Right lobe of liver (tissue), 4 donors: ENCODE data around the gene SSTR5.

Experiments used
- POLR2A ChIP-seq: fragments of 450-650 bp; IDR thresholded peaks from one replicate; pipeline ENCODE4 v1.6.1; 2017; ENCODE audit warnings: antibody characterized with exemption, mild to moderate bottlenecking
- TF ChIP-seq, protein P1 (sequence below), 4 donors: fragments of 200-600 bp in 3 of 4; fragments of 450-650 bp in 1 of 4; IDR thresholded peaks; one replicate each; pipeline versions ENCODE4 v1.5.1 to v1.8.0; 2016 to 2022; ENCODE audit warnings: antibody characterized with exemption in 4 of 4, mild to moderate bottlenecking in 2 of 4
- donor health status: DM: no; HTN: no; CAD: no.
- donor health status: DM: no; HTN: no; CAD: no.
- donor health status: DM: no; HTN: yes; CAD: no.

DNA sequence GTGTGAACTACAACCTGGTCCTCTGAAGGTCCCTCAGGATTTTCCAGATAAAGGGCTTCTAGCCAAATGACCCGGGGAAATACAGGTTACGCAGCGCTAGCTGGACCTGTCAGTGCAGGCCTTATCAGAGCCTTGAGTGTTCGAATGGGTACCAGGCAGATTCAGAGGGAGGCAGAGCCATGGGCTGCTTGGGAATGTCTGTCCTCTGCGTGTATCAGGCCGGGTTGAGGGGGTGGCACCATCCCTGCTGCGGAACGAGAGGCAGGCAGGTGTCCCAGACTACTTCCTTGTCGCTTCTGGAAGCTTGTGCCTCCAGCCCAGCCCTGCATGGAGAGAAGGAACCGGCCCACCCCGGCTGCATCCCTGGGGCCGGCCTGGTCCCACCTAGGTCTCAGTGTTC lies 33.6 kb upstream of the SSTR5 start:
- TF ChIP-seq POLR2A: no peak
- TF ChIP-seq, protein P1, sequence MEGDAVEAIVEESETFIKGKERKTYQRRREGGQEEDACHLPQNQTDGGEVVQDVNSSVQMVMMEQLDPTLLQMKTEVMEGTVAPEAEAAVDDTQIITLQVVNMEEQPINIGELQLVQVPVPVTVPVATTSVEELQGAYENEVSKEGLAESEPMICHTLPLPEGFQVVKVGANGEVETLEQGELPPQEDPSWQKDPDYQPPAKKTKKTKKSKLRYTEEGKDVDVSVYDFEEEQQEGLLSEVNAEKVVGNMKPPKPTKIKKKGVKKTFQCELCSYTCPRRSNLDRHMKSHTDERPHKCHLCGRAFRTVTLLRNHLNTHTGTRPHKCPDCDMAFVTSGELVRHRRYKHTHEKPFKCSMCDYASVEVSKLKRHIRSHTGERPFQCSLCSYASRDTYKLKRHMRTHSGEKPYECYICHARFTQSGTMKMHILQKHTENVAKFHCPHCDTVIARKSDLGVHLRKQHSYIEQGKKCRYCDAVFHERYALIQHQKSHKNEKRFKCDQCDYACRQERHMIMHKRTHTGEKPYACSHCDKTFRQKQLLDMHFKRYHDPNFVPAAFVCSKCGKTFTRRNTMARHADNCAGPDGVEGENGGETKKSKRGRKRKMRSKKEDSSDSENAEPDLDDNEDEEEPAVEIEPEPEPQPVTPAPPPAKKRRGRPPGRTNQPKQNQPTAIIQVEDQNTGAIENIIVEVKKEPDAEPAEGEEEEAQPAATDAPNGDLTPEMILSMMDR (IDR thresholded peaks at IDR 0.05): no peak
